Thyroid gland (tissue), 4 donors: ENCODE measurements around the gene SNED1.

Experiments used
- CTCF ChIP-seq, 6 experiments: fragments of 200-600 bp in 3 of 6; fragments of 450-650 bp in 3 of 6; sonication (generic) in 3 of 6; IDR thresholded peaks; one replicate each; pipeline ENCODE4 v1.5.1; 2016 to 2019; ENCODE audit warnings: antibody characterized with exemption in 6 of 6, mild to moderate bottlenecking in 2 of 6, inconsistent platforms in 1 of 6, moderate library complexity in 1 of 6
- POLR2A ChIP-seq, 2 donors: fragments of 450-650 bp; IDR thresholded peaks; one replicate each; pipeline ENCODE4 v1.6.1; 2017; ENCODE audit warnings: antibody characterized with exemption in 2 of 2, mild to moderate bottlenecking in 2 of 2, moderate library complexity in 1 of 2

DNA sequence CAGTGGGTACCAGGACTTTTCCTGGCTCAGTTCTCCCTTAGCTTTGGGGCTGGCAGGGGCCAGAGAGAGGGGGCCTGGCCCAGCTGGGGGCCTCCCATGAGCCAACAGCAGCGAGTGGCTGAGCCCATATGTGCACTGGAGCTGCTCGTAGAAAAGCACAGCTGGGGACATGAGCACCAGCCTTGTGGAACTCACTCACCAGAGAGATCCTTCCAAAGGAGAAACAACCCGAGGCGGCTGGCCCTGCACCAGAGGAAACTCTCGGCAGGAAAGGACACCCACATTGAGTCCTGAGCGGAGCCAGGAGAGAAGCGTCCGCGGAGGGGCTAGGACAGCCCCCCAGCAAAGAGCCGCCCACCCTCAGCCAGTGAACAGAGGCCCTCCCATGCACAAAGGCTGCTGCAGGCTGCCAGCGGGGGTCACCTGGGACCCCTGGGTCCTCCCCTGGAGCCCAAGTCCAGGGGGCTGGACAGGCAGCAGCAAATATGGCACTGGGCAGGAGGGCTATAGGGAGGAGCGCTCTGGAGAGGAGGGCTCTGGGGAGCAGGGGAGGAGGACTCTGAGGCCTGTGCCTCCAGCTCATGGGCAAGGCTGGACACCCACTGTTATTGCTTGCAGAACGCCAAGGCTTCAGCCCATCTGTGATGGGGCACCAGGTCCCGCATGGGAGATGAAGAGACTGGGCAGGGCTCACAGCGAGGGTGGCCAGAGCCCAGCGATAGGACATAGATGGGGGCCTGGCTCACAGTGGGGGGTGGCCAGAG is 42.1 kb upstream of the SNED1 start:
- TF ChIP-seq CTCF (IDR thresholded peaks at IDR 0.05) (no peak), POLR2A (IDR thresholded peaks at IDR 0.05) (no peak)
